SK-N-SH (cell line): ENCODE measurements around the gene REEP1. TPM values are rescaled to one million over a fixed set of nuclear protein-coding genes. Genes with fewer than 3 reads are reported as not detected.

Source experiments
- CTCF ChIA-PET: fragments of 300-600, 350-600 bp; formaldehyde crosslinking; extraction: SDS; loops from one replicate; lab custom pipeline; 2021; lab: Yijun Ruan, JAX
- POLR2A ChIA-PET: fragments of 350-600 bp; sonication (Branson Sonifier 250); formaldehyde crosslinking; extraction: SDS; loops from one replicate; lab custom pipeline; 2020; ENCODE audit warnings: antibody characterized with exemption, inconsistent platforms; lab: Yijun Ruan, JAX
- DNase-seq: peaks from one replicate; pipeline ENCODE4 v3.0.0; 2012
- H2AFZ ChIP-seq: fragments of 200-600 bp; sonication (generic); 2 replicates; pipeline ENCODE4 v1.8.1; 2016; ENCODE audit warnings: antibody characterized with exemption, mild to moderate bottlenecking, low read depth
- H3F3A ChIP-seq: fragments of 200-600 bp; sonication (generic); replicated peaks from 2 replicates; pipeline ENCODE3; 2016; ENCODE audit warnings: antibody characterized with exemption, mild to moderate bottlenecking; ENCODE audit not compliant: insufficient read depth
- H3K27ac ChIP-seq, 2 experiments: fragments of 200-500 bp in 1 of 2; fragments of 200-600 bp in 1 of 2; sonication (Bioruptor generic) in 1 of 2; sonication (generic), shearing (Covaris generic) in 1 of 2; 2 replicates each; pipeline versions ENCODE4 v1.5.1 to v1.6.1; 2014 to 2016; ENCODE audit warnings: low read depth in 2 of 2, inconsistent platforms in 1 of 2, low read length in 1 of 2, mild to moderate bottlenecking in 1 of 2, mixed read lengths in 1 of 2
- H3K27me3 ChIP-seq: fragments of 200-600 bp; sonication (generic), shearing (Covaris generic); 2 replicates; pipeline ENCODE4 v1.6.1; 2016; ENCODE audit warnings: mixed run types; ENCODE audit not compliant: insufficient read depth
- H3K36me3 ChIP-seq, 2 experiments: fragments of 200-500 bp in 1 of 2; fragments of 200-600 bp in 1 of 2; sonication (Bioruptor generic) in 1 of 2; sonication (generic) in 1 of 2; replicated peaks in 1 of 2; 2 replicates each; pipeline versions ENCODE3 to v1.5.1; 2014 to 2016; ENCODE audit warnings: low read length in 1 of 2, mild to moderate bottlenecking in 1 of 2; ENCODE audit not compliant: insufficient read depth in 2 of 2, control insufficient read depth in 1 of 2
- H3K4me1 ChIP-seq, 2 experiments: fragments of 200-500 bp in 1 of 2; fragments of 200-600 bp in 1 of 2; sonication (Bioruptor generic) in 1 of 2; sonication (generic), shearing (Covaris generic) in 1 of 2; 2 replicates each; pipeline versions ENCODE4 v1.5.1 to v1.6.1; 2014 to 2016; ENCODE audit warnings: low read depth in 1 of 2, low read length in 1 of 2, mixed run types in 1 of 2; ENCODE audit not compliant: insufficient read depth in 2 of 2, control insufficient read depth in 1 of 2
- H3K4me2 ChIP-seq: fragments of 200-600 bp; sonication (generic), shearing (Covaris generic); 2 replicates; pipeline ENCODE4 v1.6.1; 2017; ENCODE audit warnings: mixed run types
- H3K4me3 ChIP-seq, 2 experiments: fragments of 200-500 bp in 1 of 2; fragments of 200-600 bp in 1 of 2; sonication (Bioruptor generic) in 1 of 2; sonication (generic), shearing (Covaris generic) in 1 of 2; 2 replicates each; pipeline versions ENCODE4 v1.5.1 to v1.8.1; 2014 to 2016; ENCODE audit warnings: low read depth in 2 of 2, inconsistent platforms in 1 of 2, low read length in 1 of 2, mild to moderate bottlenecking in 1 of 2, mixed read lengths in 1 of 2, moderate library complexity in 1 of 2
- H3K79me2 ChIP-seq: fragments of 200-600 bp; sonication (generic); 2 replicates; pipeline ENCODE4 v1.8.1; 2017; ENCODE audit warnings: mild to moderate bottlenecking; ENCODE audit not compliant: insufficient read depth
- H3K9ac ChIP-seq: fragments of 200-600 bp; sonication (generic); 2 replicates; pipeline ENCODE4 v1.6.1; 2017; ENCODE audit warnings: mixed run types
- H3K9me2 ChIP-seq: fragments of 200-600 bp; sonication (generic); 2 replicates; pipeline ENCODE4 v1.6.1; 2017; ENCODE audit warnings: mixed run types
- H3K9me3 ChIP-seq: fragments of 200-600 bp; sonication (generic); 2 replicates; pipeline ENCODE4 v1.6.1; 2017; ENCODE audit warnings: mixed run types, mild to moderate bottlenecking, moderate library complexity
- H4K20me1 ChIP-seq: fragments of 200-600 bp; sonication (generic); 2 replicates; pipeline ENCODE4 v1.6.1; 2017; ENCODE audit warnings: mild to moderate bottlenecking, mixed run types; ENCODE audit not compliant: insufficient read depth
- ELF1 ChIP-seq: IDR thresholded peaks from 2 replicates; pipeline ENCODE4 v1.4.0; 2012
- EP300 ChIP-seq, 2 experiments: IDR thresholded peaks; 2 replicates each; pipeline versions ENCODE4 v1.4.0 to v1.6.1; 2012; ENCODE audit warnings: borderline replicate concordance in 1 of 2, low read depth in 1 of 2, low read length in 1 of 2
- EZH2phosphoT487 ChIP-seq: fragments of 200-600 bp; sonication (generic); IDR thresholded peaks from 2 replicates; pipeline ENCODE4 v1.6.1; 2017; ENCODE audit warnings: low read depth, mixed run types, mild to moderate bottlenecking, antibody characterized with exemption, moderate library complexity, borderline replicate concordance
- FOXM1 ChIP-seq: IDR thresholded peaks from 2 replicates; pipeline ENCODE4 v1.4.0; 2012; ENCODE audit warnings: low read depth, mild to moderate bottlenecking
- JUND ChIP-seq: IDR thresholded peaks from 2 replicates; pipeline ENCODE4 v1.4.0; 2012
- MEF2A ChIP-seq: IDR thresholded peaks from 2 replicates; pipeline ENCODE4 v1.4.0; 2012; ENCODE audit warnings: low read depth, borderline replicate concordance
- MXI1 ChIP-seq: IDR thresholded peaks from 2 replicates; pipeline ENCODE4 v1.6.1; 2012; ENCODE audit warnings: mild to moderate bottlenecking, low read depth, low read length, improper control_type of control experiment
- RAD21 ChIP-seq: IDR thresholded peaks from 2 replicates; pipeline ENCODE4 v1.6.1; 2012; ENCODE audit warnings: mild to moderate bottlenecking, low read length
- RCOR1 ChIP-seq: fragments of 150-350 bp; IDR thresholded peaks from 2 replicates; pipeline ENCODE4 v1.6.1; 2017; ENCODE audit warnings: antibody characterized with exemption, low read length
- RFX5 ChIP-seq: IDR thresholded peaks from 2 replicates; pipeline ENCODE4 v1.6.1; 2012; ENCODE audit warnings: mild to moderate bottlenecking, improper control_type of control experiment, low read length
- RXRA ChIP-seq: IDR thresholded peaks from 2 replicates; pipeline ENCODE4 v1.4.0; 2012; ENCODE audit warnings: low read depth, mild to moderate bottlenecking, borderline replicate concordance
- SIN3A ChIP-seq: IDR thresholded peaks from 2 replicates; pipeline ENCODE4 v1.6.1; 2012; ENCODE audit warnings: low read depth, mild to moderate bottlenecking, low read length, moderate library complexity, borderline replicate concordance
- TAF1 ChIP-seq: IDR thresholded peaks from 2 replicates; pipeline ENCODE4 v1.6.1; 2012; ENCODE audit warnings: low read depth, mild to moderate bottlenecking, low read length, moderate library complexity, borderline replicate concordance
- TEAD4 ChIP-seq: IDR thresholded peaks from 2 replicates; pipeline ENCODE4 v1.4.0; 2012; ENCODE audit warnings: mild to moderate bottlenecking, borderline replicate concordance; ENCODE audit not compliant: insufficient read depth
- YY1 ChIP-seq: IDR thresholded peaks from 2 replicates; pipeline ENCODE4 v1.4.0; 2012; ENCODE audit warnings: low read depth, mild to moderate bottlenecking
- WGBS: methylation state at CpG from one replicate; pipeline ENCODE4 v1.1.6; 2017; ENCODE audit warnings: low lambda C conversion rate; 5-methylcytosine and 5-hydroxymethylcytosine counted together
- polyA plus RNA-seq, 3 experiments: library from polyadenylated mRNA; depleted of rRNA; stranded (reverse); fragments of >200 nt; gene quantifications; 2 replicates each; pipeline ENCODE4 v1.2.3, GENCODE V29; 2012
- TF ChIP-seq, protein P1 (sequence below): fragments of 150-350 bp; IDR thresholded peaks from 2 replicates; pipeline ENCODE4 v1.6.1; 2016; ENCODE audit warnings: mild to moderate bottlenecking, low read depth, low read length
- TF ChIP-seq, protein P2 (sequence below): IDR thresholded peaks from 2 replicates; pipeline ENCODE4 v1.4.0; 2012; ENCODE audit warnings: low read depth, borderline replicate concordance

The REEP1 gene
- polyA plus RNA-seq, 1 of the 3 experiments (the other 2 are of a cell fraction) = 0.13 TPM

DNA sequence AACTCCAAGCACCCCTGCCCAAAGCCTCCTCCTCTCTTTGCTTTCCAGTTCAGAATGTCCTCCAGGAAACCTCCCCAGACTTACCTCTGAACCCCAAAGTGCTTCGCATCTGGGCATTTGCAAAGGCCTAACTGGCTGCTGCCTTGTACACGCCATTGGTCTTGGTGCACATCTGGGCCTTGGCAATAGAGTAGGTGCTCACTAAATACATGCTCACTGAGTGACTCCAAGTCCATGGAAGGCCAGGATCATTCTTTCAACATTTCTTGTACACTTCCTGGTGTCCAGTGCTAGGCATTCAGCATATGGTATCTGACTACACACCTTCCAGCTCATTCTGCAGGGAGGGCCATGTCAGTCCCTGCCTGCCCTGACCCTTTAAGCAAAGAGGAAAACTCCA is 109.7 kb downstream of the REEP1 start (continued):
- no peak for TF ChIP-seq JUND
- no peak for TF ChIP-seq YY1
- no peak for TF ChIP-seq TAF1
- TF ChIP-seq, all 33 proteins: peak for 0

DNA sequence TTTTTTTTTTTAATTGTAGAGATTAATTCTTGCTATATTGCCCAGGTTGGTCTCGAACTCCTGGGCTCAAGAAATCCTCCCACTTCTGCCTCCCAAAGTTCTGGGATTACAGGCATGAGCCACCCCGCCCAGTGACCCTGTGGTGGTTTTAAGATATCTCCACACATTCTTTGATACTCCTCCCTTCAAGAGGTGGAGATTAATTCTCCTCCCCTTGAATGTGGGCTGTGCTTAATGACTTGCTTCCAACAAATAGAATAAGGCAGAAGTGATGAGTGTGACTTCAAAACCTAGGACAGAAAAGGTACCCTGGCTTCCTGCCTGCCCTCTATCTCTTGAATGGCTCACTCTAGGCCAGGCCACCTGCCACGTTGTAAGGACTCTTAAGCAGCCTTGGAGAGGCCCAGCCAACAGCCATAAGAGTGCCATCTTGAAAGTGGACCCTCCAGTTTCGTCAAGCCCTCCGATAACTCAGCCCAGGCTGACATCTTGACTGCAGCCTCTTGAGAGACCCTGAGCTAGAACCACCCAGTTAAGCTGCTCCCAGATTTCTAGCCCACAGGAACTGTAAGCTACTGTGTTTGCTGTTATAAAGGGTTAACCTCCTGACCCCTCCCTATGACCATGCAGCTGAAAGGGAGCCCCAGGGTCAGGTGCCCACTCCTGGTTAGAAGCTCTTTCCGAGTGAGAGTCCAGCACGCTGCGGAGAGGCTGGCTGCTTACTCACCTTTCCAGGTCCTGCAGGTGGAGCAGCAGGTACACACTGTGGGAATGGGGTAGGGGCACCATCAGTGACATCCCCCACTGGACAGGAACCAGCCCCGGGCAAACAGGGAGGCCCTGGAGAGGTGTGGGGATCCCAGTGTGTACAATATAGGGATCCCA is 110.5 kb downstream of the REEP1 start:
- Histone ChIP-seq H3K9me3 (no peaks in the 10 kb centered on the region), H3K27ac (no peak overlapping the region), H3K4me1 (peaks cover 6 to 22% of the 10 kb centered on the region in 2 experiments; a peak in 2 of 4 replicates), H3K9me2 (no peaks in the 10 kb centered on the region), H3K36me3 (no peaks in the 10 kb centered on the region), H4K20me1 (no peaks in the 10 kb centered on the region), H3K9ac (no peak overlapping the region), H2AFZ (no peak overlapping the region), H3K4me3 (no peak overlapping the region), H3K4me2 (no peak overlapping the region), H3K79me2 (no peaks in the 10 kb centered on the region), H3K27me3 (no peaks in the 10 kb centered on the region), H3F3A (no peaks in the 10 kb centered on the region)
- ChIA-PET POLR2A (no interaction called here), CTCF (no interaction called here)
- TF ChIP-seq RAD21 = no peak
- TF ChIP-seq RCOR1 = no peak
- TF ChIP-seq, protein P1, sequence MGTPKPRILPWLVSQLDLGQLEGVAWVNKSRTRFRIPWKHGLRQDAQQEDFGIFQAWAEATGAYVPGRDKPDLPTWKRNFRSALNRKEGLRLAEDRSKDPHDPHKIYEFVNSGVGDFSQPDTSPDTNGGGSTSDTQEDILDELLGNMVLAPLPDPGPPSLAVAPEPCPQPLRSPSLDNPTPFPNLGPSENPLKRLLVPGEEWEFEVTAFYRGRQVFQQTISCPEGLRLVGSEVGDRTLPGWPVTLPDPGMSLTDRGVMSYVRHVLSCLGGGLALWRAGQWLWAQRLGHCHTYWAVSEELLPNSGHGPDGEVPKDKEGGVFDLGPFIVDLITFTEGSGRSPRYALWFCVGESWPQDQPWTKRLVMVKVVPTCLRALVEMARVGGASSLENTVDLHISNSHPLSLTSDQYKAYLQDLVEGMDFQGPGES = no peak
- no peak for TF ChIP-seq ELF1
- no peak for TF ChIP-seq MEF2A
- no peak for TF ChIP-seq SIN3A
- no peak for TF ChIP-seq EZH2phosphoT487
- no peak for TF ChIP-seq RXRA
- no peak for TF ChIP-seq EP300 (IDR thresholded peaks at IDR 0.05; ENCODE audit: borderline replicate concordance in 1 of 2, low read depth in 1 of 2, low read length in 1 of 2)
- no peak for TF ChIP-seq MXI1
- no peak for TF ChIP-seq RFX5
- no peak for TF ChIP-seq TEAD4
- TF ChIP-seq, protein P2, sequence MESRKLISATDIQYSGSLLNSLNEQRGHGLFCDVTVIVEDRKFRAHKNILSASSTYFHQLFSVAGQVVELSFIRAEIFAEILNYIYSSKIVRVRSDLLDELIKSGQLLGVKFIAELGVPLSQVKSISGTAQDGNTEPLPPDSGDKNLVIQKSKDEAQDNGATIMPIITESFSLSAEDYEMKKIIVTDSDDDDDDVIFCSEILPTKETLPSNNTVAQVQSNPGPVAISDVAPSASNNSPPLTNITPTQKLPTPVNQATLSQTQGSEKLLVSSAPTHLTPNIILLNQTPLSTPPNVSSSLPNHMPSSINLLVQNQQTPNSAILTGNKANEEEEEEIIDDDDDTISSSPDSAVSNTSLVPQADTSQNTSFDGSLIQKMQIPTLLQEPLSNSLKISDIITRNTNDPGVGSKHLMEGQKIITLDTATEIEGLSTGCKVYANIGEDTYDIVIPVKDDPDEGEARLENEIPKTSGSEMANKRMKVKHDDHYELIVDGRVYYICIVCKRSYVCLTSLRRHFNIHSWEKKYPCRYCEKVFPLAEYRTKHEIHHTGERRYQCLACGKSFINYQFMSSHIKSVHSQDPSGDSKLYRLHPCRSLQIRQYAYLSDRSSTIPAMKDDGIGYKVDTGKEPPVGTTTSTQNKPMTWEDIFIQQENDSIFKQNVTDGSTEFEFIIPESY = no peak
- TF ChIP-seq FOXM1 = no peak
- WGBS = 40% methylated on average over 5 of the region's 9 CpGs
- no peak for DNase-seq
